HG02678 (cell line): ENCODE measurements around the gene SFXN5.
A peak's percentile ranks its signal among the peaks of the same experiment; 100 is the strongest.
"Not testable (repeated sequence)": the region's sequence is repeated elsewhere in the genome, so short reads cannot be mapped to it uniquely, and the experiment has no call there.

Experiments used
- ATAC-seq: cut with Tn5 transposase; IDR thresholded peaks from one replicate; pipeline ENCODE4 v1.9.1; 2021; ENCODE audit warnings: mild to moderate bottlenecking, moderate library complexity; ENCODE audit not compliant: unreplicated experiment

SFXN5 gene, protein sequence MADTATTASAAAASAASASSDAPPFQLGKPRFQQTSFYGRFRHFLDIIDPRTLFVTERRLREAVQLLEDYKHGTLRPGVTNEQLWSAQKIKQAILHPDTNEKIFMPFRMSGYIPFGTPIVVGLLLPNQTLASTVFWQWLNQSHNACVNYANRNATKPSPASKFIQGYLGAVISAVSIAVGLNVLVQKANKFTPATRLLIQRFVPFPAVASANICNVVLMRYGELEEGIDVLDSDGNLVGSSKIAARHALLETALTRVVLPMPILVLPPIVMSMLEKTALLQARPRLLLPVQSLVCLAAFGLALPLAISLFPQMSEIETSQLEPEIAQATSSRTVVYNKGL

DNA sequence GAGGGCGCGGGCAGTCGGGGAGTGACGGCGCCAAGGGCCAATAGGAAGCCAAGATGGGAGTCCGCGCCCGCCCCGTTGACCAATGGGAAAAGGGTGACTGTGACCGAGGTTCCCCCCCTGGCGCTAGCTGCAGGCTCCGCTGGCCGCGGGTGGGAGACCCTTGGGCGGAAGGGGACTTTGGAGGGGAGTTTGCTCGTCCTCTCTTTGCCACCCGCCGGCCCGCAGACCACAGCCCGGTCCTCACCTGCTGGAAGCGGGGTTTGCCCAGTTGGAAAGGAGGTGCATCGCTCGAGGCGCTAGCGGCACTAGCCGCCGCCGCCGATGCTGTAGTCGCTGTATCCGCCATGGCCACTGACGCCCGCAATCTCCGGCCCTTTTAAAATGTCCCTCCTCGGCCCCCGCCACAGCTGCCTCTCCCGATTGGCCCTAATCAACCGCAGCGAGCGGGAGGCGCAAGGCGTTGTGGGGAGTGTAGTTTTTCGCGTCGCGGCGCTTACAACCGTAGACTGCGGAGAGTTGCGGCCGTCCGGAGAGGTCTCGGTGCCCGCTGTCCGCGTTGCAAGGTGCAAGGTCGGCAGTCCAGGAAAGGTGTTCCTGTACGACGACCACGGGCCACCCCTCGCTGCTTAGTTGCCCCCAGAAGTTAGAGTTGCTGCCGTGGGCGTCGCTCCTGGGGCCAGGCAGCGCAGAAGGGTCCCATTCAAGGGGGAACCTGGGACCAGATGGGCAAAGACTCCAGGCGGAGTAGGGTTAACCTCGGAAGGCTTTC, at the start of gene SFXN5:
Gene SFXN5 (minus strand): TSS at position 353 of the 769 bp plus-strand sequence. CDS start 7 bp downstream, at position 346.
- peak; percentile 92 for ATAC-seq

DNA sequence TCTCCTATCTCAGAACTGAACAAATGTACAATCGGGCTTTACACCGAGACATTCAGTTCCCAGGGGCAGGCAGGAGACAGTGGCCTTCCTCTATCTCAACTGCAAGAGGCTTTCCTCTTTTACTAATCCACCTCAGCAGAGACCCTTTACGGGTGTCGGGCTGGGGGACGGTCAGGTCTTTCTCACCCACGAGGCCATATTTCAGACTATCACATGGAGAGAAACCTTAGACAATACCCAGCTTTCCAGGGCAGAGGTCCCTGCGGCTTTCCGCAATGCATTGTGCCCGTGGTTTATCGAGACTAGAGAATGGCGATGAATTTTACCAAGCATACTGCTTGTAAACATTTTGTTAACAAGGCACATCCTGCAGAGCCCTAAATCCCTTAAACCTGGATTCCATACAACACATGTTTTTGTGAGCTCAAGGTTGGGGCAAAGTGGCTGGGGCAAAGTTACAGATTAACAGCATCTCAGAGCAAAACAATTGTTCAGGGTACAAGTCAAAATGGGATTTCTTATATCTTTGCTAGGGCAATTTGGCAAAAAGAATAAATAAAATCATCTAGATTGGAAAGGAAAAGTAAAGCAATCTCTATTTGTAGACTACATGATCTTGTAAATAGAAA, 48.2 kb upstream of the SFXN5 start:
- not testable (repeated sequence) for ATAC-seq

DNA sequence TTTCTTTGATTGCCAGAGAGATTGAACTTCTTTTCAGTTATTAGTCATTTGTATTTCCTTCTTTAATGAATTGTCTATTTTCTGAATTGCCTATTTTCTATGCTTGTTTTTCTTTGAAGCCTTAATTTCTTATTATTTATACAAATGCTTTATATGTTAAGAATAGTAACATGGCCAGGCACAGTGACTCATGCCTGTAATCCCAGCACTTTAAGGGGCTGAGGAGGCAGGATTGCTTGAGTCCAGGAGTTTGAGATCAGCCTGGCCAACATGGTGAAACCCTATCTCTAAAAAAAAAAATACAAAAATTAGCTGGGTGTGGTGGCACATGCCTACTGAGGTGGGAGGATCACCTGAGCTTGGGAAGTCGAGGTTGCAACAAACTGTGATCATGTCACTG, 45.9 kb upstream of the SFXN5 start:
- no peak for ATAC-seq

DNA sequence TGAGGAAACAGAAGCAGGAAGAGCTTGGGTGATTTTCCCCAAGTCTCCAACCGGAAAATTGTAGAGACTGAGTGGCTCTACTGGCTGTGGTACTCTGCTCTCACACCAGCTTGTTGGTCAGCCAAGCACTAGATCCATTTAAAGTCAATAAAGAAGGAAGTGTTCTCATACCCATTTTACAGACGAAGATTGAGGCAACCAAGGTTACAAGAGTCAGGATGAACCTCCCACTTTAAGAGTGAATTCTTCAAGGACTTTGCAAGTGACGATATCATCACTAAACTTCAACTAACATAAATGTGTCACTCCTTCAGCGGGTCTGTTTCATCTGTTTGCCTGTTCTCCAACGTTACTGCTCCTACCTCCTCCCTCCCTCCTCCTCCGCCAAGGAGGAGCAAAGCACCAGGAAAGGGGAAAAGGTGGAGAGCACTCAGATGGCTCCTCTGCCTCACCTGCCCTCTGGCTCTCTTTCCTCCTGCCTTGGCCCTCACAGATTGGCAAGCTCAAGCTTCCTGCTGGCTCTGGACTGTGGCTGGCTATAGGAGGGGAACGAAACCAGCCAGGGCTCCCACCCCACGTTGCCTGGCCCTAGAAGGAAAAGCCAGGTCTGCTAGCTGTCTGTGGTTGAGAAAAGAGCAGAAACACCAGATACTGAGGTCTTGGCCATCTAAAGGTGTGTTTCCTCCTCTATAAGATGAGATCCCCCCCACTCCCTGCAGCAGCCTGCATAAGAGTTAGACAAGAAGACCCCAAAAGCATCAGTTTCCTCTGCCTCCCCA, 44.9 kb upstream of the SFXN5 start:
- no peak for ATAC-seq

DNA sequence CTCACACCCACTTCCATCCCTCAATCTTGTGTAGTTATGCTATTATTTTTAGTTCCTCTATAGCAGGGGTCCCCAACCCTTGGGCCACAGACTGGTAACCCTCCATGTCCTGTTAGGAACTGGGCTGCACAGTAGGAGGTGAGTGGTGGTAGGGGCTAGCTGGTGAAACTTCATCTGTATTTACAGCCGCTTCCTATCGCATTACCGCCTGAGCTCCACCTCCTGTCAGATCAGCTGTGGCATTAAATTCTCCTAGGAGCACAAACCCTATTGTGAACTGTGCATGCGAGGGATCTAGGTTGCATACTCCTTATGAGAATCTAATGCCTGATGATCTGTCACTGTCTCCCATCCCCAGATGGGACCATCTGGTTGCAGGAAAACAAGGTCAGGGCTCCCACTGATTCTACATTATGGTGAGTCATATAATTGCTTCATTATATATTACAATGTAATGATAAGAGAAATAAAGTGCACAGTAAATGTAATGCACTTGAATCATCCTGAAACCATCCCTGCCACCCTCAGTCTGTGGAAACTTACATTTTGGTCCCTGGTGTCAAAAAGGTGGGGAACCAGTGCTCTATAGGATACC, 42.9 kb upstream of the SFXN5 start:
- no peak for ATAC-seq

DNA sequence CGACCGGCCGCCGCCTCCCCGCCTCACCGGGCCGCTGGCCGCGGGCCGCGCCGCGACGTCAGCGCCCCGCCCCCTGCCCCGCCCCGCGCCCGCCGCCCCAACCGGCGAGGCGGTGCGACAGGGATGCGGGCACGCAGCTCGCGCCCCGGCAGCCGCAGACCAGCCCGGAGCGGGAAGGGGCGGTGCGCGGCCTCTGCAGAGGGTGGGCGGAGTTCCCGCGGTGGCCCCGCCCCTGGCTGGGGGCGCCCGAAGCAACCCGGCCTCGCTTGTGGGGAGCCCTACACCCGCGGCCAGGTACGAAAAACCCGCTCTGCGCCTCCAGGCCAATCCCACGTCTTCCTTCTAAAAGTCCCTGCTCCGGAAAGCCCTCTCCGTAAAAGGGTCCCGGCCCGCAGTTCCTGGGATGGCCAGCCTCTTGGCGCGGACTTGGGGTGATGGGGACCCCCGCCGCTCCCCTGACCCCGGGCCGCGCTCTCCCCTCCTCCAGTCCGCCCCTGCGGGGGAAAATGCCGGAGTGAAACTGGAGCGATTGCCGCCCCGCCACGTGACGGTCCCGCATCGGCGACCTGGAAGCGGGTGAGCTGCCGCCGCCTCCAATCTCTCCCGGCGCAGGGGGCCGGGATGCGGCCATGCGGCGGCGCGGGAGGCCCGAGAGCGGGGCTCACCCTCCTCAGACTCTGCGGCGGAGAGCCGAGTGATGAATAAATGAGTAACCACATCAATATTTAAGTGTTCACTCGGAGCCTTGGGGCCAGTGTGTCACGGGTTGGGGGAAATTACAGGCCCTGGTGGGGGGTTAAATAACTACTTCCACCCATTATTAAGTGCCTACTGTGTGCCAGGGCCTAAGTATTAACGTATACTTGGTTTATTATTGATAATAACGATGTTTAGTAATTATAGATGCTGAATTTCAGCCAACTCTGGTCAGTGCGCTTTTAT, 41.7 kb upstream of the SFXN5 start, which contains the start of gene RAB11FIP5:
Gene RAB11FIP5 (minus strand): TSS at position 36 of the 942 bp plus-strand sequence. CDS start 171 bp downstream, outside the sequence.
- peak; percentile 80 for ATAC-seq

DNA sequence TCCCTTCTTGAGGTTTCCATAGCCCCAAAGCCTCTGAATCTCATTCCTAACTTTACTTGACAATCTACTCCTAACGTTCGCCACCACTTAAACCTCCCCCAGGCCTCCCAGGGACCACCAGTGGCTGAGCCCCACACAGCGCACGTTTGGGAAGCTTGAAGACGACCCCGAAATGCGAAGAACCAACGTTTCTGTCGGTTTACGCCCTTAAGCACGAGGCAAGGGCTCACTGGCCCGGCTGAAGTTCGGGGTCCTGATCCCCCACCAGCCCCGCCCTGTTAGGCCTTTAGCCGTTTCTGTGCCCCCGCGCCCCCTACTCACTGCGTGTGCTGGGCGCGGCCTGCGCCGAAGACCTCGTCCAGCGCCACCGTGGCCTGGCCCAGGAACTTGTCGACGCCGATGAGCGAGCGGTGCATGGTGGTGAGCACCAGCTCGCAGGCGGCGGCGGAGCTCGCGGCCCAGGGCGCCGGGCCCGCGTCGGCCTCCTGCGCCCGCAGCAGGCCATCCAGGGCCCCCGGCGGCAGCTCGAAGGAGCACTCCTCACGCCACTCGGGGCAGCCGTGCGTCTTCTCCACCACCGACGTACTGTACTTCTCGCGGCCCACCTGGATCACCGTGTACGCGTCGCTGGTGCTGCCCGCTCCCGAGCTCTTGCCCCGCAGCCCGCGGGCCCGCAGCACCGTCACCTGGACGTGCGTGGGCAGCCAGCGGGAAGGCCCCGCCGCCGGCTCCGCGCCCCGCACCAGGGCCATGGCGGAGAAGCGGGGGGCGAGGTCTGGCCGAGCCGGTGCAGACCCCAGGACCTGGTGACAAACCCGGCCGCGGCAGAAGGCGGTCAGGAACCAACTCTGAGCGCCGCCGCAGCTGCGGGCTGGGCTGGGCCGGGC, 40.8 kb upstream of the SFXN5 start:
- peak; percentile 24 for ATAC-seq

DNA sequence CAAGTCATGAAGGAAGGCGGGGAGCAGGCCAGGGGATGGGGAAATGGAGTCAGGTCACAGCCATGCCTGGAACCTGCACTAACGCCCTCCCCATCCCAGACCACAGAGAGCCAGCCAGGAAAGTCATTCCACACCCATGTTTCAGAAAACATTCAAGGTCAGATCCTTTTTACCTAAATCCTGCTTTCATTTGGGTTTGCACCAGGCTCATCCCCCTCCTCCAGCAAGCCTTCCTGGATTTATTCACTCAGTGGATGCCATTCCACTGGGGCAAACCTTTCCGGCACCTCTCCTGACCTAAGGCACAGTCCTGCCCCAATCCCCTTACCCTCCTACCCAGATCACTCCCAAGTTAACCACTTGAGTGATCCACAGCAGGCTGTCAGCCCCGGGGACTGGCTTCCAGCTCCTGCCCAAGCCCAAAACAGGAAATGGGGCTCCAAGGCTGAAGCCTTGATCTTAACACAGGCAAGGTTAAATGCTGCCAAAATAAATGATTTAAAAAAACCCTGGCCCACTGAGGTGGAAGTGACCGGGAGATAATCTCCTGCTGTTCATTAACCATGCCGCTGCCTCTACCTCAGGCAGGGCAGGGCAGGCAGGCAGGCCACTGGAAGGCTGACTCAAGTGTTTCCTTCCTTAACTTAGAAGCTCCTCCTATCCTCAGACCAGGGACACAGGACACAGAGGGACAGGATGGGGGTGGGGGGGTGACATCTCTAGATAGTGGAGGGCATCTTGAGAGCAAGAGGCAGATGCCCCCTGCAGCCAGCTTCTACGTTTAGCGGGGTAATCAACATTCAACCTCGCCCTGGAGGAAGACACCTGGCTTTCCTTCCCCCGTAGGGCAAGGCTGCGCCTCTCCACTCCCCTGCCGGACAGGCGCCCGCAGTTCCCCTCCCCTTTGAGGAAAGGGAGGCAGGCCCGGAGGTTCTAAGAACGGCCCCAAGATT, 39.8 kb upstream of the SFXN5 start:
- ATAC-seq: no peak

DNA sequence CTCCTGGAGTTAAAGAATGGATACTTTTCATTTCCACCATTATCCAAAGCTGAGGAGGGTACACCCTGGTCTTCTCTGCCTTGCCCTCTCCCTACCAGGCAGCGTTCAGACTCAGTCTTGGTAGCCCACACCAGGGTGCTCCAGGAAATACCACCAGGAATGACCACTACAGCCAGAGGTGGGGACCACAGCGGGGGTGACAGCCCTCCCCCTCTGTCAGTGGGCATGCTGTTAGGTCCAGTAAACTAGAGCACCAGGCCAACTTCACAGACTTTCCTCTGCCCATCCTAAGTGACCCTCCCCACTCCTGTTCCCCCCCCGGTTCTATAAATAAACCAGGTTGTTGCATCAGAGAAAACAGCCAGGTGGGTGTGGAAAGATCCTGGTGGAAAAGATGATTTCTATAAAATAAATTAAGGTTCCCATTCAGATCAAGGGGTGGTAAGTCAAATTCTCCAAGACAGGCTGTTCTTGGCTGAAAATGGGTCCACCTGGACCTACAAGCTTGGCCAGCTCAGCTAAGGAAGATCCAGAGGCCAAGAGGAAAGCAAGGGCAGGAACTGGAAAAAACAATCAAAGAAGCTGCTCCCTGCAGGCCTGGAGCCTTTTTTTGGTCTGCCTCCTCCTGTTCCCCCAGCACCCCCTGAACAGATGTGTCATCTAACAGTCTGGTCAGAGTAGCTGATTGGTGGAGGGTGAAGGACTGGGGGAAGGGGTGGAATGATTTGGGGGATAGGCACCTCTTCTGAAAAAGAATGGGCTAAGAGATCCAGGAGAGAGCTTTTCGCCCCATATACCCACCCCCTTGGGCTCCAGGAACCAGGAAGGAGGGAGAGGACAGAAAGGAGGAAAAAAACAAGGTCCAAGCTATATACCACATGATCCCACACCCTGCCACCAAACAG, 38.9 kb upstream of the SFXN5 start:
- ATAC-seq: no peak

DNA sequence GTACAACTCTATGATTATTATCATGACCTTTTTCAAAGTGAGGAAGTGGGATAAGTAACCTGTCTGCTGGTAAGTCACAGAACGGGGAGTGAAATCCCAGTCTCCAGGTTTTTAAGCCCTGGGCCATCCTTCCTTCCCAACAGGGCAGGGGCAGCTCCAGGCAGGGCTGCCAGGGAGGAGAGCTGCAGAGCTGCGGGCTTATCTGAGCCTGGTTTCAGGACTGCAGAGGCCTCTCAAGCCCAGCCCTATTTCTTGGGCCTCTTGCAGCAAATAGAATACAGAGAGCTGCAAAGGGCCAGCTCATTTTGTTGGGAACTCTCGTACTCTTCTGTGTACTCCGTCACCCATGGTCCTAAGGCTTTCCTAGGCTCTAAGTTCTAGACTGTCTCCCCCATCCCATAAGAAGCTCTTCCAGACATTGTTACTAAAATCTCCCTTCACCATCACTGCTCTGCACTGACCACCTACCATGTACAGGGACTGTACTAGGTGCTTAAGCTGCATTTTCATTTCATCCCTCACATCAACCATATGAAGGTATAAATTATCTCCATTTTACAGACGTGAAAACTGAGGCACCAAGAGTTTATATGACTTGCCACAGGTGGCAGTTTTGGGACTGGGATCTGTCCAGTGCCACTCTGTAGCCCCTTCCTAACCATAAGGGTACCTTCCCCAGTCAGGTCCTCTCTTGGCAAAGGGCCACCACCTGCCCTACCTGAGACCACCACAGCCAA, 38.1 kb upstream of the SFXN5 start:
- ATAC-seq: no peak

DNA sequence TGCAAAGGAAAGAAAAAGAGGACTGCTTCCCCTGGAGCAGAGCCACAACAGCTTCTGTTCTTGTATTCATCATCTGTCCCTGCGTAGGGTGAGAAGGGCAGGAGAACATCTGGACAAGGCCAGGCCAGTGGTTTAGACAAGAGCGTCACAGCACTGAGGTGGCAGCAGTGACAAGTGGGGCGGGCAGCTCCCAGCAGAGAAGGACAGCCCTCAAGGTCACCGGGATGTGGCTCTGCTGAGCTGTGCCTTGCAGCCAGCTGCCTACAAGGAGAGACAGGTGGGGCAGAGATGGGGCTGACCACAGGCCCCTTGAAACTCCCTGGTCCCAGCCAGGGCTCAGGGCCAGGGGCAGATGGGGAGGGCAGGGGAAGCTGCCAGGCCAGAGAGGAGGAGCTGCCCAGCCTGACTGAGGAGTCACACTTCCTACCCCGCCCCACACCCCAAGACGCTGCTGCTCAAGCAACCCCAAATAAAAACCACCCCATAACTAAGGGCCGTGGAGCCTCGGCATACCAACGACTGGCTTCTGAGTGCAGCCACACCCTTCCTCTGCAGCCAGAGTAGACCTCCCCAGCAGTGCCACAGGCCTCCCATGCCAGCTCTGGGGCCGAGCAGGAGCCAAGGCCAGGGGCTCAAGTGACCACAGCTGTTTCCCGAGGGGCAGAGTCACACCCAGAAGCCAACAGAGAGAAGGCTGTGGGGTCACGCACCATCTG, 35.9 kb upstream of the SFXN5 start:
- ATAC-seq: no peak

DNA sequence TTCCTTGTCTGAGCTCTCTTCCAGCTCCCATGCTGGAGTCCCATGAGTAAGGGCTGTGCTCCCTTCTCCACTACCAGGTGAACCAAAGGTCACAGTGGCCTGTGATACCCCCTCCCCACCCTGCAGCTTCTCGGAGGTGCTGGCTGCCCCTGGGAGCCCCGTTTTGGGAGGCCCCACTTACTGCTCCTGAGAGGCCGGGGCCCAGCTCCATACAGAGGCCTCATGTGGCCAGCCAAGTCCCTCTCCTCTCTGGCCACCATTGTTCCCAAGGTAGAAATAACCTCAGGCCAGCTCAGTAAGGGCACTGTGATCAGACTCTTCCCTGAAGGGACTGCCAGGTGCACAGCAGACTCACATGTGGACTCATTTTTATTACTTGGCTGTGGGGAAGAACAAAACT, 35.3 kb upstream of the SFXN5 start:
- no peak for ATAC-seq

DNA sequence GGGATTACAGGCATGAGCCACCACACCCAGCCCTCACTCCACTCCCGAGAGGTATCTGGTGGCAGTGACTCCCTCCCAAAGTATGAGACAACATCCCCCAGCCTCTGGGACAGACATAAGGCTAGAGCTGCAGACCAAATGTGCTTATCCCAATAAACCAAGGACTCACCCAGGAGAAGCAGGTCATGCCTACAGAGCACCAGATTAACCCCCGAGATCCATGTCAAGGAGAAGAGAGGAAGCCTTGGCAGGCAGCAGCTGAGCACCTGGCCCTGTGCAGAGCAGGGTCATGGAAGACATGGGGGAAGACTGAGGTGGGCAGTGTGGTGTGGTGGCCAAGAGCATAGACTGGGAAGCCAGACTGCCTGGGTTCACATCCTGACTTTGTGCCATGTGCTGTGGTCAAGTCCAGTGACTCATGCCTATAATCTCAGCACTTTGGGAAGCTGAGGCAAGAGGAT, 34.0 kb upstream of the SFXN5 start:
- no peak for ATAC-seq

DNA sequence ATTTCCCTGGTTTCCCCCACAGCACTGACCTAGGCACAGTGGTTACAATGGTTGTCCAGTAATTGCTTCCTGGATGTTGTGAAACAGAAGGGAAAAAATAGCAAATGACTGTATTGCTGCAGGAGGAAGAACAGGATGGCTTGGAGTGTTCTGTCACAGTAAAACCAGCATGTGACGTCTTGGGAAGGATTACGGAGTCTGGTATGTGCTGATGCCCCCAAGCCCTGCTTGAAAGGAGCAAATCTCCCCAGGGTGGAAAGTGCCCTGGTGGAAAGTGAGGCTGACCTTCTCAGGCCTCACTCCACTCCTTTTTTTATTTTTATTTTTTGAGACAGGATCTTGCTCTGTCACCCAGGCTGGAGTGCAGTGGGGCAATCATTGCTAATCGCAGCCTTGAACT, 33.4 kb upstream of the SFXN5 start:
- no peak for ATAC-seq

DNA sequence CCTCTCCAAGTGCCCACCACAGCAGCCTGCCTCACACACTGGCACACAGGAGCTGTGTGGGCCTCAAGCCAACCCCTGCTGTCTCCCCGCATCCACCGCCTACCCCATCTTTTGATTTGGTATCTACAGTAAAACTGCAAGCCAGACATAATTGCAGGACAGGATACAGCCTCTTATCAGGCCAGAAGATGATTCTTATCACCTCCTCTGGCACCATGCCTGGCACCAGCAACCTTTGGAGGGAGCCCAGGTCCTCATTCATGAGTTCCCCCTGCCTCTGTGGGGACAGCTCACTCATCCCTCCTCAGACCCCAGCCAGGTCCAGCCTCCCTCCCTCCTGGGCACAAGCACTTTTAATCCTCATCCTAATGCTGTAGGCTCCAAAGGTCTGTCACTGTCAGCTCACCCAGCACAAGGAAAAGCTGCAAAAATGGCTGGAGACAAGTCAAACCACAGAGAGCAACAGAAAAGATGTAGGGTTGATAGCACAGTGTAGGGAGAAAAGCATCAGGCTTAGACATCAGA, 31.6 kb upstream of the SFXN5 start:
- ATAC-seq: no peak
